Hepatocyte (in vitro differentiated cells): ENCODE data around the gene PAM.

Experiments
- CTCF ChIP-seq: fragments of 200-600 bp; sonication (generic); IDR thresholded peaks from 2 replicates; pipeline ENCODE4 v1.5.1; 2016; ENCODE audit warnings: antibody characterized with exemption, mild to moderate bottlenecking; ENCODE audit not compliant: poor library complexity
- EZH2 ChIP-seq: fragments of 200-600 bp; sonication (generic); IDR thresholded peaks from 2 replicates; pipeline ENCODE4 v1.6.1; 2016; ENCODE audit warnings: antibody characterized with exemption, mild to moderate bottlenecking, borderline replicate concordance

GRCh38 chr5:102850503-102850902 lies 95.4 kb downstream of the PAM start:
- TF ChIP-seq CTCF: no peak
- no peak for TF ChIP-seq EZH2
